Measurements from ENCODE around the gene TMEM144.

TMEM144 gene

DNA sequence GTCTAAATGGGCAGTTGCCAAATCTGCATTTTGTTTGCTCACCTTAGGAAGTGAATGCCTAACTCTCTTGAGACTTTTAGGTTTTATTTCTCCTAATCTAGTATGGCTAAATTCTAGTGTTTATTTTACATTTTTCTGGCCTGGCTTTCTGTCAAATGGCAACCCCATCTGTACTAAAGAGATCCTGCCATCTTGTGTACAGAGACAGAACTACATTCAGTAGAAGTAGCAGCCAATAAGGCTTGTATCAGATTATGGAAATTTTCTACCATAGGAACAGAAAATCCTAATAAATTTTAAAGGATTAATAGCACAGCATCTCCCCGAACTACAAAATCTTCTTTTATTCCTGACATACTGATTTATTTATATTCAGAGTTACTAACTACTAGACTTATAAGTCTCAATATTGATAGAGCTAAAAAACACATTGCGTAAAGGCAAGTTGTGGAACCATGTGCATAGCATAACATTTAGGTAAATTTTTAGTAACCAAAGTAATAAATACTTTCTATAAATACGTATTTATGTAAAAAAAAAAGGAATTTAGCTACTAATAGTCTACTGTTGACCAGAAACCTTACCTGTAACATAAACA is 45.5 kb downstream of the TMEM144 start:
- Histone ChIP-seq H3F3A (ENCODE audit: low read depth) (no peaks in the 10 kb centered on the region), H3K36me3 (ENCODE audit: insufficient read depth, low read length) (no peaks in the 10 kb centered on the region), H3K9me2 (replicated peaks; ENCODE audit: low read depth, low read length) (no peaks in the 10 kb centered on the region), H3K9me3 (ENCODE audit: insufficient read depth, low read depth, low read length) (no peaks in the 10 kb centered on the region), H3K4me3 (ENCODE audit: low read length, poor library complexity, severe bottlenecking) (no peak overlapping the region), H3K27me3 (ENCODE audit: insufficient read depth, low read length, poor library complexity, severe bottlenecking) (no peaks in the 10 kb centered on the region), H3K79me2 (ENCODE audit: insufficient read depth, low read length) (no peaks in the 10 kb centered on the region), H3K4me1 (ENCODE audit: insufficient read depth, low read length, poor library complexity, severe bottlenecking) (no peaks in the 10 kb centered on the region), H3K9ac (ENCODE audit: low read depth, low read length, poor library complexity, severe bottlenecking) (no peak overlapping the region), H3K4me2 (ENCODE audit: low read depth, low read length, poor library complexity, severe bottlenecking) (no peak overlapping the region), H2AFZ (ENCODE audit: low read length) (peak overlapping the region; percentile 80), H4K20me1 (ENCODE audit: insufficient read depth, low read length, poor library complexity, severe bottlenecking) (no peaks in the 10 kb centered on the region)
- TF ChIP-seq CTCF (conservative IDR thresholded peaks at IDR 0.05; ENCODE audit: low read length) (peak; percentile 77), EZH2phosphoT487 (IDR thresholded peaks at IDR 0.05; ENCODE audit: borderline replicate concordance) (no peak)

- TF ChIP-seq EZH2phosphoT487 (IDR thresholded peaks at IDR 0.05; ENCODE audit: borderline replicate concordance) (no peak), CTCF (conservative IDR thresholded peaks at IDR 0.05; ENCODE audit: low read length) (peak; percentile 69)
- no peaks in the 10 kb centered on the region for H3K27me3 ChIP-seq (ENCODE audit: insufficient read depth, low read length, poor library complexity, severe bottlenecking)
- no peak overlapping the region for H3K9ac ChIP-seq (ENCODE audit: low read depth, low read length, poor library complexity, severe bottlenecking)
- H3K79me2 ChIP-seq (ENCODE audit: insufficient read depth, low read length) = no peaks in the 10 kb centered on the region
- no peak overlapping the region; the same call in 1 of the 2 replicates for H2AFZ ChIP-seq (ENCODE audit: low read length)
- H3K4me3 ChIP-seq (ENCODE audit: low read length, poor library complexity, severe bottlenecking) = no peak overlapping the region
- no peaks in the 10 kb centered on the region for H3K9me2 ChIP-seq (replicated peaks; ENCODE audit: low read depth, low read length)
- H3K4me1 ChIP-seq (ENCODE audit: insufficient read depth, low read length, poor library complexity, severe bottlenecking) = no peaks in the 10 kb centered on the region
- no peaks in the 10 kb centered on the region for H3K9me3 ChIP-seq (ENCODE audit: insufficient read depth, low read depth, low read length)
- no peak overlapping the region for H3K4me2 ChIP-seq (ENCODE audit: low read depth, low read length, poor library complexity, severe bottlenecking)
- H4K20me1 ChIP-seq (ENCODE audit: insufficient read depth, low read length, poor library complexity, severe bottlenecking) = no peaks in the 10 kb centered on the region
- no peaks in the 10 kb centered on the region for H3K36me3 ChIP-seq (ENCODE audit: insufficient read depth, low read length)
- no peaks in the 10 kb centered on the region for H3F3A ChIP-seq (ENCODE audit: low read depth)
Observed at GRCh38 chr4:158259955-158260575, 49.8 kb downstream of the TMEM144 start.

GRCh38 chr4:158261480-158261879 is 51.2 kb downstream of the TMEM144 start:
- Histone ChIP-seq H3K4me2 (ENCODE audit: low read depth, low read length, poor library complexity, severe bottlenecking) (no peak overlapping the region), H3F3A (ENCODE audit: low read depth) (no peaks in the 10 kb centered on the region), H2AFZ (ENCODE audit: low read length) (no peak overlapping the region), H3K4me3 (ENCODE audit: low read length, poor library complexity, severe bottlenecking) (no peak overlapping the region), H3K9ac (ENCODE audit: low read depth, low read length, poor library complexity, severe bottlenecking) (no peak overlapping the region), H4K20me1 (ENCODE audit: insufficient read depth, low read length, poor library complexity, severe bottlenecking) (no peaks in the 10 kb centered on the region), H3K27me3 (ENCODE audit: insufficient read depth, low read length, poor library complexity, severe bottlenecking) (no peaks in the 10 kb centered on the region), H3K9me2 (replicated peaks; ENCODE audit: low read depth, low read length) (no peaks in the 10 kb centered on the region), H3K36me3 (ENCODE audit: insufficient read depth, low read length) (no peaks in the 10 kb centered on the region), H3K9me3 (ENCODE audit: insufficient read depth, low read depth, low read length) (no peaks in the 10 kb centered on the region), H3K4me1 (ENCODE audit: insufficient read depth, low read length, poor library complexity, severe bottlenecking) (no peaks in the 10 kb centered on the region), H3K79me2 (ENCODE audit: insufficient read depth, low read length) (no peaks in the 10 kb centered on the region)
- TF ChIP-seq EZH2phosphoT487 (IDR thresholded peaks at IDR 0.05; ENCODE audit: borderline replicate concordance) (no peak), CTCF (conservative IDR thresholded peaks at IDR 0.05; ENCODE audit: low read length) (no peak)

Data from Loucy (cell line).